BLaER1 (cell line): ENCODE data around the gene LAMB2.

ENCODE experiments used
- H3K27ac ChIP-seq: shearing (Covaris generic); formaldehyde crosslinking; 2 replicates; pipeline ENCODE4 v1.8.1; 2022
- H3K27me3 ChIP-seq: shearing (Covaris generic); formaldehyde crosslinking; 2 replicates; pipeline ENCODE4 v1.8.1; 2022
- H3K36me3 ChIP-seq: shearing (Covaris generic); formaldehyde crosslinking; 2 replicates; pipeline ENCODE4 v1.8.1; 2022
- H3K4me1 ChIP-seq: shearing (Covaris generic); formaldehyde crosslinking; 2 replicates; pipeline ENCODE4 v1.8.1; 2022
- H3K4me2 ChIP-seq: shearing (Covaris generic); formaldehyde crosslinking; 2 replicates; pipeline ENCODE4 v1.8.1; 2022
- H3K4me3 ChIP-seq: shearing (Covaris generic); formaldehyde crosslinking; 2 replicates; pipeline ENCODE4 v1.8.1; 2022
- H3K9ac ChIP-seq: shearing (Covaris generic); formaldehyde crosslinking; 2 replicates; pipeline ENCODE4 v1.8.1; 2022
- H3K9me3 ChIP-seq: shearing (Covaris generic); formaldehyde crosslinking; 2 replicates; pipeline ENCODE4 v1.8.1; 2022
- H4K20me1 ChIP-seq: shearing (Covaris generic); formaldehyde crosslinking; 2 replicates; pipeline ENCODE4 v1.8.1; 2022
- Cebpa-rat ChIP-seq: shearing (Covaris generic); IDR thresholded peaks from 2 replicates; pipeline ENCODE4 v1.8.1; 2022

LAMB2 gene

GRCh38 chr3:49132437-49133225, at the start of gene LAMB2:
LAMB2 (minus strand) TSS chr3:49133050; CDS start chr3:49132867, 183 bp downstream.
- Histone ChIP-seq H3K4me3 (no peak within 1 kb of the TSS), H3K4me2 (peak within 1 kb of the TSS; percentile 57), H3K36me3 (no peaks in the 10 kb centered on the region), H3K27ac (no peak within 1 kb of the TSS), H3K9me3 (no peaks in the 10 kb centered on the region), H3K4me1 (peaks cover 11% of the 10 kb centered on the region; the same call in 1 of the 2 replicates), H3K27me3 (no peaks in the 10 kb centered on the region), H3K9ac (no peak within 1 kb of the TSS), H4K20me1 (no peaks in the 10 kb centered on the region)
- TF ChIP-seq Cebpa-rat: no peak

GRCh38 chr3:49181351-49181750, 48.5 kb upstream of the LAMB2 start:
- Histone ChIP-seq H3K4me1 (peaks cover 25% of the 10 kb centered on the region), H3K27ac (no peak overlapping the region), H3K9ac (no peak overlapping the region), H3K36me3 (no peaks in the 10 kb centered on the region), H4K20me1 (no peaks in the 10 kb centered on the region), H3K4me2 (no peak overlapping the region), H3K27me3 (no peaks in the 10 kb centered on the region), H3K4me3 (no peak overlapping the region), H3K9me3 (no peaks in the 10 kb centered on the region; the same call in 1 of the 2 replicates)
- TF ChIP-seq Cebpa-rat: no peak

GRCh38 chr3:49180116-49180515, 47.3 kb upstream of the LAMB2 start:
- Histone ChIP-seq H3K27me3 (no peaks in the 10 kb centered on the region), H3K9ac (no peak overlapping the region), H3K9me3 (no peaks in the 10 kb centered on the region; the same call in 1 of the 2 replicates), H3K4me2 (no peak overlapping the region), H3K36me3 (no peaks in the 10 kb centered on the region), H3K27ac (no peak overlapping the region), H3K4me1 (peaks cover 37% of the 10 kb centered on the region), H3K4me3 (no peak overlapping the region), H4K20me1 (no peaks in the 10 kb centered on the region)
- no peak for TF ChIP-seq Cebpa-rat

- TF ChIP-seq Cebpa-rat: no peak
- H3K27ac ChIP-seq: peak overlapping the region; percentile 59
- no peaks in the 10 kb centered on the region for H3K36me3 ChIP-seq
- no peaks in the 10 kb centered on the region for H3K27me3 ChIP-seq
- H3K9me3 ChIP-seq: no peaks in the 10 kb centered on the region; the same call in 1 of the 2 replicates
- H3K4me2 ChIP-seq: peak overlapping the region; percentile 93
- peaks cover 67% of the 10 kb centered on the region for H3K4me1 ChIP-seq
- no peak overlapping the region for H3K4me3 ChIP-seq
- H4K20me1 ChIP-seq: no peaks in the 10 kb centered on the region
- H3K9ac ChIP-seq: peak overlapping the region; percentile 32; the same call in 1 of the 2 replicates
Measured at GRCh38 chr3:49177073-49177472, 44.2 kb upstream of the LAMB2 start.

GRCh38 chr3:49175530-49175929, 42.7 kb upstream of the LAMB2 start:
- Histone ChIP-seq H3K4me2 (peak overlapping the region; percentile 93), H3K4me1 (peaks cover 83% of the 10 kb centered on the region), H3K27ac (no peak overlapping the region), H3K4me3 (no peak overlapping the region), H4K20me1 (no peaks in the 10 kb centered on the region), H3K36me3 (no peaks in the 10 kb centered on the region), H3K27me3 (no peaks in the 10 kb centered on the region), H3K9ac (no peak overlapping the region), H3K9me3 (no peaks in the 10 kb centered on the region)
- no peak for TF ChIP-seq Cebpa-rat

GRCh38 chr3:49174397-49174985, 41.6 kb upstream of the LAMB2 start:
- no peaks in the 10 kb centered on the region for H3K9me3 ChIP-seq
- no peak overlapping the region for H3K4me3 ChIP-seq
- peak overlapping the region; percentile 93 for H3K4me2 ChIP-seq
- H3K27me3 ChIP-seq: no peaks in the 10 kb centered on the region
- peaks cover 87% of the 10 kb centered on the region for H3K4me1 ChIP-seq
- no peaks in the 10 kb centered on the region for H4K20me1 ChIP-seq
- H3K9ac ChIP-seq: no peak overlapping the region
- H3K27ac ChIP-seq: no peak overlapping the region
- TF ChIP-seq Cebpa-rat: no peak
- H3K36me3 ChIP-seq: no peaks in the 10 kb centered on the region

- peak overlapping the region; percentile 93 for H3K4me2 ChIP-seq
- H4K20me1 ChIP-seq: no peaks in the 10 kb centered on the region
- H3K36me3 ChIP-seq: no peaks in the 10 kb centered on the region
- H3K4me3 ChIP-seq: no peak overlapping the region
- TF ChIP-seq Cebpa-rat: no peak
- H3K27me3 ChIP-seq: no peaks in the 10 kb centered on the region
- no peak overlapping the region; the same call in 1 of the 2 replicates for H3K9ac ChIP-seq
- H3K4me1 ChIP-seq: peaks cover 86% of the 10 kb centered on the region
- H3K27ac ChIP-seq: no peak overlapping the region
- H3K9me3 ChIP-seq: no peaks in the 10 kb centered on the region
Measured at GRCh38 chr3:49173792-49174170, 40.9 kb upstream of the LAMB2 start.

- Histone ChIP-seq H3K4me1 (peaks cover 81% of the 10 kb centered on the region), H3K4me2 (peak overlapping the region; percentile 93), H3K36me3 (no peaks in the 10 kb centered on the region), H3K9me3 (no peaks in the 10 kb centered on the region), H3K27me3 (no peaks in the 10 kb centered on the region), H3K9ac (no peak overlapping the region; the same call in 1 of the 2 replicates), H3K27ac (no peak overlapping the region), H3K4me3 (no peak overlapping the region), H4K20me1 (no peaks in the 10 kb centered on the region)
- TF ChIP-seq Cebpa-rat: no peak
Measured at GRCh38 chr3:49173116-49173791, 40.4 kb upstream of the LAMB2 start.

GRCh38 chr3:49172551-49173041, 39.7 kb upstream of the LAMB2 start:
- peak overlapping the region; percentile 93 for H3K4me2 ChIP-seq
- peak overlapping the region; percentile 75; the same call in 1 of the 2 replicates for H3K9ac ChIP-seq
- H3K27me3 ChIP-seq: no peaks in the 10 kb centered on the region
- no peaks in the 10 kb centered on the region for H3K9me3 ChIP-seq
- H3K36me3 ChIP-seq: no peaks in the 10 kb centered on the region
- H3K4me3 ChIP-seq: peak overlapping the region; percentile 69; the same call in 1 of the 2 replicates
- H3K27ac ChIP-seq: no peak overlapping the region
- H3K4me1 ChIP-seq: peaks cover 75% of the 10 kb centered on the region
- no peaks in the 10 kb centered on the region for H4K20me1 ChIP-seq
- TF ChIP-seq Cebpa-rat: no peak
